GM12878 (cell line): ENCODE data around the gene OR5T3.

Source experiments
- CBX5 ChIP-seq: sonication (generic); IDR thresholded peaks from 2 replicates; pipeline ENCODE4 v1.6.1; 2016; ENCODE audit warnings: low read depth, moderate library complexity, mild to moderate bottlenecking, inconsistent platforms
- CHD2 ChIP-seq: IDR thresholded peaks from 2 replicates; pipeline ENCODE4 v1.6.1; 2011; ENCODE audit warnings: low read depth, low read length, improper control_type of control experiment, borderline replicate concordance
- EZH2 ChIP-seq: IDR thresholded peaks from 2 replicates; pipeline ENCODE4 v1.6.1; 2012; ENCODE audit warnings: low read depth, mild to moderate bottlenecking, control low read depth, inconsistent platforms, low read length, borderline replicate concordance; ENCODE audit not compliant: control insufficient read depth
- RFX5 ChIP-seq: IDR thresholded peaks from 2 replicates; pipeline ENCODE4 v1.6.1; 2011; ENCODE audit warnings: low read depth, low read length, improper control_type of control experiment
- TF ChIP-seq, protein P1 (sequence below): IDR thresholded peaks from 2 replicates; pipeline ENCODE4 v1.6.1; 2012; ENCODE audit warnings: low read depth, low read length, improper control_type of control experiment

DNA sequence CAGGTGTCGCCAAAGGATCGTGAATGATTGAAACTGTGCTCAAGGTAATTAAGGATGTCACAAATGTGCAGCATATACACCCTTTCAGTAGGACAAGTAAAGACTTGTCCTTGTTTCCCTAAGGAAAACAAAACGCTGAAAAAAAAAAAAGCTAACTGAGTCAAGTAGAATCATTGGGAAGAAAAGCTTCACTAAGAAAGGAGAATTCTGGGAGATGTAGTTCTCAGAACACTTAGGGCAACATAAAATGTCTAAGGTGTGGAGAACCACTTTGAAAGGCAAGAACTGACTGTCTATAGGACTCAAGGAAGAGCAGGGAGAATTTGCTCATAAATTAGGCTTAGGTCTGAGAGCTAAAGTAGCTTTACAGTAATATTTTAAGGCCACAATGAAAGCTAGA, 19.0 kb downstream of the OR5T3 start:
- TF ChIP-seq EZH2 (no peak), CHD2 (no peak), RFX5 (no peak), CBX5 (no peak)
- TF ChIP-seq, protein P1, sequence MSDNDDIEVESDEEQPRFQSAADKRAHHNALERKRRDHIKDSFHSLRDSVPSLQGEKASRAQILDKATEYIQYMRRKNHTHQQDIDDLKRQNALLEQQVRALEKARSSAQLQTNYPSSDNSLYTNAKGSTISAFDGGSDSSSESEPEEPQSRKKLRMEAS: no peak
